OCI-LY7 (cell line): ENCODE data around the gene SLN.

Experiments
- CTCF ChIP-seq: fragments of 200-600 bp; sonication (generic); conservative IDR thresholded peaks from 2 replicates; pipeline ENCODE4 v1.5.1; 2014; ENCODE audit warnings: mild to moderate bottlenecking, antibody characterized with exemption, low read length, moderate library complexity, mixed read lengths
- EZH2phosphoT487 ChIP-seq: fragments of 200-600 bp; sonication (generic); IDR thresholded peaks from 2 replicates; pipeline ENCODE4 v1.6.1; 2018; ENCODE audit warnings: low read depth, borderline replicate concordance, mild to moderate bottlenecking, mixed run types, antibody characterized with exemption, low read length, moderate library complexity, mixed read lengths

- peak; percentile 49 for TF ChIP-seq CTCF
- TF ChIP-seq EZH2phosphoT487, result no peak
These were observed 28.0 kb downstream of the SLN start for GRCh38 chr11:107683807-107684206.
